ENCODE measurements around the gene PAIP2B.
"Not testable (repeated sequence)": the region's sequence is repeated elsewhere in the genome, so short reads cannot be mapped to it uniquely, and the experiment has no call there.

PAIP2B gene

DNA sequence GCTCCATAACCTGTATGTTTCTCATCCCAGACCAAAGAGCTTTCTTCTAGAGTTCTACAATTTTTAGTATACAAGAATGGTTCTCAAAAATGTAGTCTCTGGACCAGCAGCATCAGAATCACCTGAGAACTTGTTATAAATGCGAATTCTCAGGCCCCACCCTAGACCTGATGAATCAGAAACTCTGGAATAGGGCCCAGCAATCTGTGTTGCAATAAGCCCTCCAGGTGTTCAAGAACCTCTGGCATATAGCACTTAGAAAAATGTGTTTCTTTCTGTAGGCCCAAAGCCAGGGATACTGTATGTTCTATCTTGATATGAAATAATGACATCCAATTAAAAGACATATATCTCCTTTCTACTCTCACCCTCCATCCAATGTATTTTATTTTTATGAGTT is 10.4 kb downstream of the PAIP2B start:
- DNase-seq (ENCODE audit: low spot score): no peak

- DNase-seq (ENCODE audit: low spot score): no peak
These were observed 11.5 kb downstream of the PAIP2B start for GRCh38 chr2:71215447-71215846.

- DNase-seq (ENCODE audit: low spot score): no peak
These were observed 14.6 kb downstream of the PAIP2B start for GRCh38 chr2:71212336-71212735.

GRCh38 chr2:71210292-71210691 is 16.6 kb downstream of the PAIP2B start:
- DNase-seq (ENCODE audit: low spot score): no peak

DNA sequence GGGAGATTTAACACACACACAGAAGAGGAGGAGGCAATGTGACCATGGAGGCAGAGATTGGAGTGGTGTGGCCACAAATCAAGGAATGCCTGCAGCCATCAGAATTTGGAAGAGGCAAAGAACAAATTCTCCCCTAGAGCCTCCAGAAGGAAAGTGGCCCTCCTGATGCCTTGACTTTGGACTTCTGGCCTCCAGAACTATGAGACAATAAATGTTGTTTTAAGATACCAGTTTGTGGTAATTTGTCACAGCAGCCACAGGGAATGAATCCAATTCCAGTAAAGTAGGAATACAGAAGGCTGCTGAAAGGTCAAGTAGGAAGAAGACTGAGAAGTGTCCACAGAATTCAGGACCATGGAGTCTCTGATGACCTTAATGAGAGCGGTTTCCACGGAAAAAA is 18.1 kb downstream of the PAIP2B start:
- DNase-seq (ENCODE audit: low spot score): no peak

DNA sequence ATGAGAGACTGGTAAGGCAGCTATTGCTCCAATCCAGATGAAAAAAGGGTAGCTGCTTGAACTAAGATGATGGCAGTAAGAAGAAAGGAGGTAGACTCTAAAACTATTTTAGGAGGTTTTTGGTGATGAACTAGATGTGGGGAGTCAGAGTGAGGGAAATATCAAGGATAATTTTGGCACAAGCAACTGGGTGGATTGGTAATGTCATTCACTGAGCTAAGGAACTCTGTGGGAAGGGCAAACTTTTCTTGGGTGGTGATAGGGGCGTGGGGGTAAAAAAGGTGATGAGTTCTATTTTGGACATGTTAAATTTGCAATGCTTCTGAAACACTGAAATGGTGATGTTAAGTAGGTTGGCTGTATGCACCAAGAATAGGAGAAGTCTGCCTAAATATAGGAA is 19.3 kb downstream of the PAIP2B start:
- no peak for DNase-seq (ENCODE audit: low spot score)

DNA sequence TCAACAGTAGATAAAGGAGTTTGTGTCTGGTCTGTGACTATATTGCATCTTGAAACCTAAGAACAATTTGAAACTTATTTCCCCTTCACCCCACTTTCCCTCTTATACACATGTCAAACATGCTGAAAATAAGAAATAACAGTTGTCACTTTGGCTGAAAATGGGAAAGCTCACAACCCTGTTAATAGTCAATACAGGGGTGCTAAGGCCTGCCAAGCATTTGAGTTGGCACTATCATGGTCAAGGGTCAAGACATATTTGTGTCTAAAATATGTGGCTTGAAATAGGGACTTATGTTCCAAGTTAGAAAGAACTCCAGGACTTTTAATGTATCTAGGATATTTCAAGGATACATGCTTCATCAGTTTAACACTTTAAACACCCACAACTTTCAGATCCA is 20.6 kb downstream of the PAIP2B start:
- no peak for DNase-seq (ENCODE audit: low spot score)

DNA sequence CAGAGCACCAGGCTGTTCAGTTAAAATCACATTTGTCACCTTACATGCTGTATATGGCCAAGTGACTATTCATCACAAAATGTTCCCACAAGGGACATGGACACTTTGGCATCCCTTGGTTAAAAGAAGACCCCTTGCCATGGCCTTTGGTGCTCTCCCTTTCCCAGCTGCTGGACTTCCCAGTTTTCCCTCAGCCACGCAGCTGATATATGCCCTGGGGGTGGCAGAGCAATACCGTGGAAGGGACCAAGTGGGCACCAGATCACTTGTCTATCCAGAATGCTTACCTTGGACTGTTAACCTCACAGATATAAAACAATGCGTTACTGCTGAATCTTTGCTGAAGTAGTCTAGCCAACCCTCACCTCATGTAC is 35.3 kb downstream of the PAIP2B start:
- no peak for DNase-seq (ENCODE audit: low spot score)

- DNase-seq (ENCODE audit: low spot score): peak; percentile 55
These were observed 36.0 kb downstream of the PAIP2B start for GRCh38 chr2:71190656-71191569.

DNA sequence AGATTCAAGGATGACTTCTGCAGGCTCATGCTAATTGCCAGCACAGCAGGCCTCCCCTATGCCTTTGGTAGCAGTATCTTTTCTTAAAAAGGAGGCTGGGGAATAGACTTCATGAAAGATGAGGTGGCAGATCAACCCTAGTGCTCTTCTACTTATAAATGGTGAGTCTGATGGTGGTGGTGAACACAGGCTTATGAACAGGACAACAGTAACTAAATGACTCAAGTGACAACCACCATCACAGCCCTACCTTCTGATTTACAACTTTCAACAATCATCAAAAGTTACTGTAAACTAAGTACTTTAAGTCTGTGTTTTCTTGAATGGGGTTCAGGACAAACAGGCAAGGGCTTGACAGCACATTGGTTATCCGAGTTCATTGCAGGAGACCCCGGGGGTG is 39.3 kb downstream of the PAIP2B start:
- DNase-seq (ENCODE audit: low spot score): no peak

DNA sequence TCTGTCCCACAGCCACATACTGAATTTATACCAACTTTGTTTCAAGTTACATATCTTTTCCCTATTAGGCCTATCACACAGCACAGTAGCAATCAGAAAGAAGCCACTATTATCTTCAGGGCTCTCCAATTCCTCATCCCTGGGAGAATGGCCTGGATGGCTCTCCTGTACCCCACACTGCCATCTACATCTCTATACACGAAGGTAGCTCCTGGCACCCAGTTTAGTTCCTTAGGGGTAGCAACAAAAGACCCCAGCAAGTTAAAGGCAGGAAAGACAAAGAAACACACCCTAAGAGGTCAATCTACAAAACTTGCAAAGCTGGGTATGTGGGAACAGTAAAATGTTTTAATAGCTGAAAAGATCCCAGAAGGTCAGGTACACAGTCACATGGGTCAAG is 39.9 kb downstream of the PAIP2B start:
- no peak for DNase-seq (ENCODE audit: low spot score)

GRCh38 chr2:71183306-71184115 is 43.4 kb downstream of the PAIP2B start:
- not testable (repeated sequence) for DNase-seq (ENCODE audit: low spot score)

DNA sequence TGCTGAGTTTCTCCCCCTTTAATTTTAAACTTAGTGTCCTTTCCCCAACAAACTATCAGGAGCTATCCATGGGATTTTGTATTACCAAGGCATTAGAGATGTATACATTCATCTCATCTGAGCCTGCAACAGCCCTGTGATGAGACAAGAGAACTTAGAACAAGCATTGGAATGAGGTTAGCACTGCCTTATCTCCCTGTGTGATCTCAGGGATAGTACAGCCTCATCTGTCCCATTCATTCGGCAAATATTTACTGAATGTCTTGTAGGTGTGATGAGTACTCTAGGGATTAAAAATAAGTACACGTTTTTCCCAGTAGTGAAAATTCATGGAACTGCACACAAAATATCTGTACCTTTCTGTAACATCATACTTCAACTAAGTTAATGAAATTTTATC is 45.6 kb downstream of the PAIP2B start:
- no peak for DNase-seq (ENCODE audit: low spot score)

- DNase-seq (ENCODE audit: low spot score): not testable (repeated sequence)
These were observed 48.1 kb downstream of the PAIP2B start for GRCh38 chr2:71178836-71179235.

- no peak for DNase-seq (ENCODE audit: low spot score)
These were observed 52.7 kb downstream of the PAIP2B start for GRCh38 chr2:71174207-71174606.

DNA sequence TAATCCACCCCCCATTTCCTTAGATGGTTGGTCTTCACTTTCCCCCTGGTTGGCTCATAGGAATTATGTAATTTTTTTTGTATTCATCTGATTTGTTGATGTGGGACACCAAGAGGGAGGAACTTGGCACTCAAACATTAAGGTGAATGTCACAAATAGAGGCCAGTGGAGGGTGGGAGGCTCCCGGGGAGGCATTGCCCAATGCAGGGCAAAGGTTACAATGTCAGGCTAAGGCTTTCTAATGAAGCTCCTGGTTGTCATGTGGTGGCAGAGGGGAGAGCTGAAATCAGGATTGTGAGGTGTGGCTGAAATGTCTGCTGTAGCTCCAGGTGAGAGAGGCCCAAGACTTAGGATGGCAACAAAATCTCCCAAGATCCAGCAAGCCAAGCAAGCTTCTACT is 53.8 kb downstream of the PAIP2B start:
- no peak for DNase-seq (ENCODE audit: low spot score)

DNA sequence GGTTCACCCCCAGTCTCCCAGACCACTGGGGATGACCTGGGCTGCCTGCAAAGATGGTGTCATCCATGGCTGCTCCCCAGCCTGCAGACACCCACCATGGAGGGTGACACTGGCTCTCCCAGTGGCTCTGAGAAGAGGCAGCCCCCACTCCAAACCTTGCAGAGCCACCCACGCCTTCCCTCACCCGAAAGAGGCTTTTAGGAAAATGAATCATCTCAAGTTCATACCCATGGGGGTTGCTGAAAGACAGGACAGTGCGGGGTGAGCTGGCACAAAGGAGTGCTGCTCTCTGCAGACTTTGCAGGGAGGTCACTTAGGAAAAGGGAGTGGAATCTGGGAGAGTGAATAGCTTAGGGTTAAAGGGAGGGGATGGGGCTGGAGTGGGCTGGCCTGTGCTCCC is 60.1 kb downstream of the PAIP2B start:
- DNase-seq (ENCODE audit: low spot score): no peak

DNA sequence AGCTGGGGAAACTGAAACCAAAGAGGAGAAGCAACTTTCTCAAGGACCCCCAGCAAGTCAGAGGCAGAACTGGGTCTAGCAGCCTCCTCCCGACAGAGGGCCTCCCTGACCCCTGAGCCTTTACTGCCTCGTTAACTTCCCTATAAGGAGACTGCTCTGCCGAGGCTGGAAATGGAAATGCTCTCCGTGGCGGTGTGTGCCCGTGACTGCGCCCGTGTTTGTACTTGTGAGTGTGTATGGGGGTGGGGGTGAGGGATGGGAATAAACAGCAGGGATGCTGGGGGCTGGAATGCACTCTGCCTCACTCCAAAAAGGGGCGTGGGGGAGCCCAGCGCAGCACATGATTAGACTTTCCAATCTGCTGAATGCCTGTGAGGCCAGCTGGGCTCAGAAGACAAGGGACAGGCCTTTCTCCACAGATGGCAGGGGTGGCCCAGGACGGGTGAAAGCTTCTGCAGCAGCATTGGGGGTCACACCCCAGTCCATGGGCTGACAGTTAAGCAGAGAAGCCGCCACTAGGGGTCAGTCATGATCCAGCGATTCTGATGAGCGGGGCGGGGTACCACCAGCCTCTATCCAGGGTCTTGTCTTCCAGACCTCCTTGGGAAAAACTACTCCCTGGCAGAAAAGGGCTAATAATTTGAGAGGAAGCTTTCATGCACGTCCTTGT is 69.6 kb downstream of the PAIP2B start:
- DNase-seq (ENCODE audit: low spot score): no peak

- no peak for DNase-seq (ENCODE audit: low spot score)
These were observed 70.3 kb downstream of the PAIP2B start for GRCh38 chr2:71156573-71156972.

- DNase-seq (ENCODE audit: low spot score): no peak
These were observed 71.1 kb downstream of the PAIP2B start for GRCh38 chr2:71155846-71156245.

DNA sequence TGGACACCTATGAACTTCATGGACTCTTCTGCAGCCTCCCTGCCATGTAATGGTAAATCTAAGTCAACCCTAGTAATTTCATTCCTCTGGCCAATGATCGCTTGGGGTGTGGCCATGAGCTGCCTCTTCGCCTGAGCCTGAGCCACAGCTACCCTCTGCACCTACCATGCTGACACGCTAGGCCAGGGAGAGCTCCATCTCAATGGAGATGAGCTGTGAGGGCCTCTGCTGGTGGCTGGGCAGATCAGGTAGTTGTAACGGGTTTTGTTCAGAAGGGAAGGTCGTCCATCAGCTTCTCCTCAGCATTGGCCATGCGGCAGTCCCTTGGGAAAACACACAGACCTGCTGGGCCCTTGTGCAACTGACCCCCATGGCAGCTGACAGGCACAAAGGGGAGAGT is 72.1 kb downstream of the PAIP2B start:
- DNase-seq (ENCODE audit: low spot score): no peak

GRCh38 chr2:71154279-71154678 is 72.6 kb downstream of the PAIP2B start:
- no peak for DNase-seq (ENCODE audit: low spot score)
